AG09309 (cell line): ENCODE data around the gene PAFAH1B1.

Experiments used
- DNase-seq: peaks from one replicate; pipeline ENCODE4 v3.0.0-alpha.2; 2010; ENCODE audit warnings: low read depth
- H3K4me3 ChIP-seq: 2 replicates; pipeline ENCODE4 v1.5.1; 2011; ENCODE audit warnings: mild to moderate bottlenecking, low read depth, low read length, moderate library complexity; ENCODE audit not compliant: control insufficient read depth
- CTCF ChIP-seq: IDR thresholded peaks from 2 replicates; pipeline ENCODE4 v1.5.1; 2011; ENCODE audit warnings: mild to moderate bottlenecking, low read depth, low read length, inconsistent platforms; ENCODE audit not compliant: insufficient read depth, control insufficient read depth; ENCODE audit errors: missing control alignments

The PAFAH1B1 gene

GRCh38 chr17:2595716-2596115 is 2.3 kb downstream of the PAFAH1B1 start:
- DNase-seq: no peak
- TF ChIP-seq CTCF: no peak
- H3K4me3 ChIP-seq: peak overlapping the region; percentile 98

GRCh38 chr17:2598166-2598565 is 4.7 kb downstream of the PAFAH1B1 start:
- peak; percentile 37 for DNase-seq
- TF ChIP-seq CTCF: no peak
- H3K4me3 ChIP-seq: no peak overlapping the region

GRCh38 chr17:2602597-2603017 is 9.2 kb downstream of the PAFAH1B1 start:
- no peak for DNase-seq
- H3K4me3 ChIP-seq: no peak overlapping the region
- TF ChIP-seq CTCF: no peak

GRCh38 chr17:2608350-2608913 is 15.0 kb downstream of the PAFAH1B1 start:
- TF ChIP-seq CTCF: no peak

GRCh38 chr17:2609091-2609490 is 15.6 kb downstream of the PAFAH1B1 start:
- no peak for TF ChIP-seq CTCF
- no peak for DNase-seq
- no peak overlapping the region for H3K4me3 ChIP-seq

More at GRCh38 chr17:2608350-2608913, 15.0 kb downstream of the PAFAH1B1 start:
- DNase-seq: no peak
- no peak overlapping the region for H3K4me3 ChIP-seq

- no peak overlapping the region for H3K4me3 ChIP-seq
- DNase-seq: no peak
- TF ChIP-seq CTCF: no peak
Observed at GRCh38 chr17:2610195-2611175, 17.0 kb downstream of the PAFAH1B1 start.
